Measurements from ENCODE around the gene ZDHHC8.

DNA sequence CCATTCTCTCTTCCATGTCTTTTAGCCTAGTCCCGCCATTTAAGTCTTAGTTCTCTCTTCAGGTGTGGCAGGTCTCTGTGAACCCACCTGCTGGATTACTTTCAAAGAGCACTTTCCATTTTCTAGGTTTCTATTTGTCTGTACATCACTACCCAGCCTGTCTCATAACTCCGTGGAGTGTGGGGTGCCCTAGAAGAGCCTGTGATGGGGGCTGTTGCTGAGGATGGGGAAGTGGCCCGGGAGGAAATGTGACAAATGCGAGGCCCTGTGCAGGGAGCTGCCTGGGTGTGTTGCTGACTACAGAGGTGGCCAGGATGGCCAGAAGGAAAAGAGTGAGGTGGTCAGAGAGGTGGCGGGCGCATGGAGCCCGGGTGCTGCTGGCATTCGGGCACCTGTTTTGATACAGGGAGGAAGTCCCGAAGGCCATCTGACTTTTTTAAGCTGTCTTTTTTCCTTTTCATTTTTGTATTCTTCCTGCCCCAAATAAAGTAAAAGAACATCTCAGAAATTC, 40.8 kb upstream of the ZDHHC8 start:
- TF ChIP-seq, protein P1, sequence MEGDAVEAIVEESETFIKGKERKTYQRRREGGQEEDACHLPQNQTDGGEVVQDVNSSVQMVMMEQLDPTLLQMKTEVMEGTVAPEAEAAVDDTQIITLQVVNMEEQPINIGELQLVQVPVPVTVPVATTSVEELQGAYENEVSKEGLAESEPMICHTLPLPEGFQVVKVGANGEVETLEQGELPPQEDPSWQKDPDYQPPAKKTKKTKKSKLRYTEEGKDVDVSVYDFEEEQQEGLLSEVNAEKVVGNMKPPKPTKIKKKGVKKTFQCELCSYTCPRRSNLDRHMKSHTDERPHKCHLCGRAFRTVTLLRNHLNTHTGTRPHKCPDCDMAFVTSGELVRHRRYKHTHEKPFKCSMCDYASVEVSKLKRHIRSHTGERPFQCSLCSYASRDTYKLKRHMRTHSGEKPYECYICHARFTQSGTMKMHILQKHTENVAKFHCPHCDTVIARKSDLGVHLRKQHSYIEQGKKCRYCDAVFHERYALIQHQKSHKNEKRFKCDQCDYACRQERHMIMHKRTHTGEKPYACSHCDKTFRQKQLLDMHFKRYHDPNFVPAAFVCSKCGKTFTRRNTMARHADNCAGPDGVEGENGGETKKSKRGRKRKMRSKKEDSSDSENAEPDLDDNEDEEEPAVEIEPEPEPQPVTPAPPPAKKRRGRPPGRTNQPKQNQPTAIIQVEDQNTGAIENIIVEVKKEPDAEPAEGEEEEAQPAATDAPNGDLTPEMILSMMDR (IDR thresholded peaks at IDR 0.05), result no peak
- TF ChIP-seq POLR2A (IDR thresholded peaks at IDR 0.05), result no peak
